ENCODE data around the gene FBXL17. TPM values are rescaled to one million over a fixed set of nuclear protein-coding genes. Genes with fewer than 3 reads are reported as not detected.

The FBXL17 gene
- total and polyA plus RNA-seq, 2 of the 13 experiments (the other 11 are each of a cell fraction or from before 2014, with no cell fraction given): 3.0 to 7.9 TPM

- TF ChIP-seq ZNF788 (CRISPR knock-in tag; IDR thresholded peaks at IDR 0.05; ENCODE audit: borderline replicate concordance) (peak; percentile 41; the same call in 1 of the 2 replicates), ZNF614 (CRISPR knock-in tag; IDR thresholded peaks at IDR 0.05; ENCODE audit: borderline replicate concordance) (peak; percentile 32; the same call in 1 of the 2 replicates), ZNF333 (CRISPR knock-in tag; IDR thresholded peaks at IDR 0.05; ENCODE audit: borderline replicate concordance) (no peak; the same call in 1 of the 2 replicates), IKZF1 (IDR thresholded peaks at IDR 0.05) (no peak), CREM (IDR thresholded peaks at IDR 0.05) (peak; percentile 79), CREM (CRISPR knock-in tag; IDR thresholded peaks at IDR 0.05) (no peak), SAP130 (CRISPR knock-in tag; IDR thresholded peaks at IDR 0.05; ENCODE audit: low read depth) (peak; percentile 86), MAF1 (CRISPR knock-in tag; IDR thresholded peaks at IDR 0.05; ENCODE audit: borderline replicate concordance) (peak; percentile 90), STAG1 (CRISPR knock-in tag; IDR thresholded peaks at IDR 0.05) (no peak), TBP (CRISPR knock-in tag; IDR thresholded peaks at IDR 0.05) (no peak), ARNT (IDR thresholded peaks at IDR 0.05) (no peak), PHF20 (CRISPR knock-in tag; IDR thresholded peaks at IDR 0.05) (peak; percentile 83), MAFF (IDR thresholded peaks at IDR 0.05; ENCODE audit: low read depth, low read length) (no peak), RARA (CRISPR knock-in tag; IDR thresholded peaks at IDR 0.05) (peak; percentile 52), ZNF768 (CRISPR knock-in tag; IDR thresholded peaks at IDR 0.05) (peak; percentile 53; the same call in 1 of the 2 replicates), ZHX1 (CRISPR knock-in tag; IDR thresholded peaks at IDR 0.05; ENCODE audit: low read depth) (peak; percentile 82; the same call in 1 of the 2 replicates), HNF1B (CRISPR knock-in tag; IDR thresholded peaks at IDR 0.05) (peak; percentile 65), ZNF34 (CRISPR knock-in tag; IDR thresholded peaks at IDR 0.05; ENCODE audit: borderline replicate concordance) (peak; percentile 80; the same call in 1 of the 2 replicates), KDM1A (CRISPR knock-in tag; IDR thresholded peaks at IDR 0.05) (no peak), RBM22 (optimal IDR thresholded peaks at IDR 0.05; ENCODE audit: low read length) (no peak), MBD4 (IDR thresholded peaks at IDR 0.05; ENCODE audit: borderline replicate concordance, low read length) (no peak), ZNF670 (CRISPR knock-in tag; IDR thresholded peaks at IDR 0.05; ENCODE audit: borderline replicate concordance) (peak; percentile 95)
- TF ChIP-seq, protein P1, sequence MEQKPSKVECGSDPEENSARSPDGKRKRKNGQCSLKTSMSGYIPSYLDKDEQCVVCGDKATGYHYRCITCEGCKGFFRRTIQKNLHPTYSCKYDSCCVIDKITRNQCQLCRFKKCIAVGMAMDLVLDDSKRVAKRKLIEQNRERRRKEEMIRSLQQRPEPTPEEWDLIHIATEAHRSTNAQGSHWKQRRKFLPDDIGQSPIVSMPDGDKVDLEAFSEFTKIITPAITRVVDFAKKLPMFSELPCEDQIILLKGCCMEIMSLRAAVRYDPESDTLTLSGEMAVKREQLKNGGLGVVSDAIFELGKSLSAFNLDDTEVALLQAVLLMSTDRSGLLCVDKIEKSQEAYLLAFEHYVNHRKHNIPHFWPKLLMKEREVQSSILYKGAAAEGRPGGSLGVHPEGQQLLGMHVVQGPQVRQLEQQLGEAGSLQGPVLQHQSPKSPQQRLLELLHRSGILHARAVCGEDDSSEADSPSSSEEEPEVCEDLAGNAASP (CRISPR knock-in tag; IDR thresholded peaks at IDR 0.05; ENCODE audit: borderline replicate concordance): peak; percentile 62
- TF ChIP-seq, protein P2, sequence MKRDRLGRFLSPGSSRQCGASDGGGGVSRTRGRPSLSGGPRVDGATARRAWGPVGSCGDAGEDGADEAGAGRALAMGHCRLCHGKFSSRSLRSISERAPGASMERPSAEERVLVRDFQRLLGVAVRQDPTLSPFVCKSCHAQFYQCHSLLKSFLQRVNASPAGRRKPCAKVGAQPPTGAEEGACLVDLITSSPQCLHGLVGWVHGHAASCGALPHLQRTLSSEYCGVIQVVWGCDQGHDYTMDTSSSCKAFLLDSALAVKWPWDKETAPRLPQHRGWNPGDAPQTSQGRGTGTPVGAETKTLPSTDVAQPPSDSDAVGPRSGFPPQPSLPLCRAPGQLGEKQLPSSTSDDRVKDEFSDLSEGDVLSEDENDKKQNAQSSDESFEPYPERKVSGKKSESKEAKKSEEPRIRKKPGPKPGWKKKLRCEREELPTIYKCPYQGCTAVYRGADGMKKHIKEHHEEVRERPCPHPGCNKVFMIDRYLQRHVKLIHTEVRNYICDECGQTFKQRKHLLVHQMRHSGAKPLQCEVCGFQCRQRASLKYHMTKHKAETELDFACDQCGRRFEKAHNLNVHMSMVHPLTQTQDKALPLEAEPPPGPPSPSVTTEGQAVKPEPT (CRISPR knock-in tag; IDR thresholded peaks at IDR 0.05; ENCODE audit: low read depth): peak; percentile 91
Measured at GRCh38 chr5:108381954-108382783, at the start of gene FBXL17 (continued).
